Neuronal stem cell (in vitro differentiated cells): ENCODE results near the gene STIMATE.

Experiments used
- DNase-seq: peaks from one replicate; pipeline ENCODE4 v3.0.0-alpha.2; 2013; ENCODE audit warnings: low spot score
- H2AFZ ChIP-seq: one replicate; pipeline ENCODE4 v1.6.1; 2013; ENCODE audit warnings: mild to moderate bottlenecking, low read length, inconsistent platforms
- H2AK5ac ChIP-seq: 2 replicates; pipeline ENCODE4 v1.6.1; 2013; ENCODE audit warnings: low read depth, mild to moderate bottlenecking, inconsistent platforms, low read length, moderate library complexity, mixed read lengths
- H2BK120ac ChIP-seq: 2 replicates; pipeline ENCODE4 v1.6.1; 2013; ENCODE audit warnings: low read depth, mild to moderate bottlenecking, inconsistent platforms, low read length, moderate library complexity, mixed read lengths
- H2BK12ac ChIP-seq: one replicate; pipeline ENCODE4 v1.6.1; 2013; ENCODE audit warnings: low read length, inconsistent platforms
- H2BK15ac ChIP-seq: 2 replicates; pipeline ENCODE4 v1.6.1; 2013; ENCODE audit warnings: mild to moderate bottlenecking, low read length, inconsistent platforms, mixed read lengths
- H2BK5ac ChIP-seq: one replicate; pipeline ENCODE4 v1.6.1; 2013; ENCODE audit warnings: inconsistent platforms, mild to moderate bottlenecking, low read length, moderate library complexity
- H3K14ac ChIP-seq: one replicate; pipeline ENCODE4 v1.6.1; 2013; ENCODE audit warnings: low read length, inconsistent platforms
- H3K18ac ChIP-seq: 2 replicates; pipeline ENCODE4 v1.6.1; 2013; ENCODE audit warnings: low read length, inconsistent platforms
- H3K23ac ChIP-seq: 2 replicates; pipeline ENCODE4 v1.6.1; 2013; ENCODE audit warnings: low read depth, mild to moderate bottlenecking, mixed read lengths, low read length, inconsistent platforms; ENCODE audit not compliant: poor library complexity
- H3K27ac ChIP-seq: replicated peaks from 3 replicates; pipeline ENCODE4 v1.5.1; 2013; ENCODE audit warnings: low read length, inconsistent platforms
- H3K27me3 ChIP-seq, 3 experiments: 2 replicates each; pipeline ENCODE4 v1.6.1; 2013; ENCODE audit warnings: low read length in 3 of 3, mild to moderate bottlenecking in 2 of 3, inconsistent platforms in 1 of 3, low read depth in 1 of 3, mixed read lengths in 1 of 3, moderate library complexity in 1 of 3; ENCODE audit not compliant: control insufficient read depth in 3 of 3, insufficient read depth in 3 of 3
- H3K36me3 ChIP-seq, 2 donors: replicated peaks in 1 of 2; 2 replicates each; pipeline ENCODE4 v1.6.1; 2013; ENCODE audit warnings: low read length in 2 of 2; ENCODE audit not compliant: control insufficient read depth in 2 of 2, insufficient read depth in 2 of 2
- H3K4ac ChIP-seq: 2 replicates; pipeline ENCODE4 v1.6.1; 2013; ENCODE audit warnings: inconsistent platforms, mild to moderate bottlenecking, low read length, moderate library complexity
- H3K4me1 ChIP-seq, 2 donors: 1 replicate in 1 of 2; 2 replicates in 1 of 2; pipeline ENCODE4 v1.6.1; 2013; ENCODE audit warnings: low read length in 2 of 2, low read depth in 1 of 2; ENCODE audit not compliant: control insufficient read depth in 2 of 2, insufficient read depth in 1 of 2
- H3K4me2 ChIP-seq: one replicate; pipeline ENCODE4 v1.6.1; 2013; ENCODE audit warnings: mild to moderate bottlenecking, low read length, inconsistent platforms; ENCODE audit not compliant: insufficient read depth, poor library complexity, severe bottlenecking
- H3K4me3 ChIP-seq, 2 donors: 2 replicates each; pipeline ENCODE4 v1.5.1; 2013; ENCODE audit warnings: low read length in 2 of 2, mild to moderate bottlenecking in 2 of 2, inconsistent platforms in 1 of 2, moderate library complexity in 1 of 2
- H3K79me1 ChIP-seq: one replicate; pipeline ENCODE4 v1.6.1; 2013; ENCODE audit warnings: low read depth, mild to moderate bottlenecking, inconsistent platforms, low read length, moderate library complexity
- H3K9ac ChIP-seq: one replicate; pipeline ENCODE4 v1.6.1; 2013; ENCODE audit warnings: mild to moderate bottlenecking, low read depth, low read length, inconsistent platforms; ENCODE audit not compliant: poor library complexity
- H3K9me3 ChIP-seq, 2 donors: replicated peaks in 1 of 2; 2 replicates each; pipeline versions ENCODE3 to v1.6.1; 2013; ENCODE audit warnings: low read length in 2 of 2, mild to moderate bottlenecking in 2 of 2, inconsistent platforms in 1 of 2, low read depth in 1 of 2, mixed read lengths in 1 of 2, moderate library complexity in 1 of 2; ENCODE audit not compliant: control insufficient read depth in 2 of 2, insufficient read depth in 1 of 2
- H4K8ac ChIP-seq: one replicate; pipeline ENCODE4 v1.6.1; 2013; ENCODE audit warnings: low read depth, mild to moderate bottlenecking, inconsistent platforms, low read length, moderate library complexity
- H4K91ac ChIP-seq: one replicate; pipeline ENCODE4 v1.6.1; 2013; ENCODE audit warnings: low read length, low read depth, mild to moderate bottlenecking, inconsistent platforms; ENCODE audit not compliant: poor library complexity
- WGBS, 2 donors: extraction: QIAGEN DNeasy Blood & Tissue Kit; methylation state at CpG; one replicate each; pipeline ENCODE4 v1.1.7; 2013; ENCODE audit warnings: missing lambda C conversion rate in 2 of 2, mixed read lengths in 1 of 2; ENCODE audit not compliant: insufficient read length in 2 of 2, insufficient replicate concordance in 1 of 2; ENCODE audit errors: extremely low coverage in 2 of 2; 5-methylcytosine and 5-hydroxymethylcytosine counted together

Gene STIMATE

GRCh38 chr3:52827866-52828376, 69.4 kb downstream of the STIMATE start:
- H3K23ac ChIP-seq, result no peak overlapping the region
- H2BK15ac ChIP-seq, result no peak overlapping the region
- H3K4me1 ChIP-seq, result peaks cover 0 to 5% of the 10 kb centered on the region in 2 donors
- no peak overlapping the region for H2BK120ac ChIP-seq
- no peaks in the 10 kb centered on the region for H3K36me3 ChIP-seq
- H2BK12ac ChIP-seq, result no peak overlapping the region
- H3K14ac ChIP-seq, result no peak overlapping the region
- H3K18ac ChIP-seq, result peak overlapping the region; percentile 85
- peak overlapping the region; percentile 82 for H4K91ac ChIP-seq
- no peaks in the 10 kb centered on the region for H3K79me1 ChIP-seq
- no peak overlapping the region for H3K4me3 ChIP-seq
- no CpG with 5 or more reads among the region's 10 CpGs for WGBS, 2 donors
- H3K4ac ChIP-seq, result no peak overlapping the region
- H3K4me2 ChIP-seq, result no peak overlapping the region
- no peak overlapping the region for H3K27ac ChIP-seq
- peak overlapping the region; percentile 35 for H2AFZ ChIP-seq
- no peak overlapping the region for H2BK5ac ChIP-seq
- no peak overlapping the region for H4K8ac ChIP-seq
- H3K9ac ChIP-seq, result no peak overlapping the region
- peak overlapping the region; percentile 36 for H2AK5ac ChIP-seq
- no peaks in the 10 kb centered on the region for H3K9me3 ChIP-seq
- no peaks in the 10 kb centered on the region for H3K27me3 ChIP-seq
- DNase-seq, result no peak

DNA sequence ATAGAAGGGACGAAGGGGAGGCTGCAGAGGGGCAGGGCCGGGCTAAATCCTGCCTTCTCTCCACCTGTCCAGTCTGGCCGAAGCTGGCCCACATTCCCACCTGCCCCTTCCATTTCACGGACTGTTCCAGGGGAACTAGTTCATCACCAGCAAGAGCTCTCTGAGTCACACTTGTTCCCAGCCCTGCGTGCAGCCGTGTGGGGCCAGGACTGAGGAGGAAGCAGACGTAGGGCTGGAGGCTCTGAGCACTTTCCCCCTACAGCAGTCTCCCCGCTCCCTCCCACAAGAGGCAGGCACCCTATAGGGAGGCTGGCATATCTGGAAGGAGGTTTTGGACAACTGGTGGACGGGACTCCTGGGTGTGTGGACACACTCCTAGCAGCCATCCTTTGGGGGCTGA, 69.9 kb downstream of the STIMATE start:
- no peak overlapping the region for H2BK12ac ChIP-seq
- H3K14ac ChIP-seq, result no peak overlapping the region
- H3K18ac ChIP-seq, result no peak overlapping the region
- peak overlapping the region; percentile 36 for H2AK5ac ChIP-seq
- no peak overlapping the region for H2BK120ac ChIP-seq
- no peak for DNase-seq
- H2BK5ac ChIP-seq, result no peak overlapping the region
- no peak overlapping the region for H3K27ac ChIP-seq
- no peak overlapping the region for H4K91ac ChIP-seq
- no peaks in the 10 kb centered on the region for H3K9me3 ChIP-seq
- no peaks in the 10 kb centered on the region for H3K36me3 ChIP-seq
- H3K4me2 ChIP-seq, result no peak overlapping the region
- H3K9ac ChIP-seq, result no peak overlapping the region
- H3K23ac ChIP-seq, result no peak overlapping the region
- no peak overlapping the region for H3K4me3 ChIP-seq
- H3K27me3 ChIP-seq, result no peaks in the 10 kb centered on the region
- no peak overlapping the region for H3K4ac ChIP-seq
- H3K79me1 ChIP-seq, result no peaks in the 10 kb centered on the region
- peaks cover 0 to 1% of the 10 kb centered on the region in 2 donors for H3K4me1 ChIP-seq
- WGBS, 2 donors, result no CpG with 5 or more reads among the region's 9 CpGs
- H2AFZ ChIP-seq, result peak overlapping the region; percentile 35
- H2BK15ac ChIP-seq, result no peak overlapping the region
- H4K8ac ChIP-seq, result no peak overlapping the region

- H3K4ac ChIP-seq, result no peak overlapping the region
- H4K8ac ChIP-seq, result no peak overlapping the region
- H3K18ac ChIP-seq, result no peak overlapping the region
- no peak overlapping the region for H3K4me3 ChIP-seq
- no peak overlapping the region for H2BK5ac ChIP-seq
- no peak for DNase-seq
- H4K91ac ChIP-seq, result no peak overlapping the region
- no peak overlapping the region for H3K27ac ChIP-seq
- H3K4me1 ChIP-seq, result peaks cover 0 to 8% of the 10 kb centered on the region in 2 donors
- no peaks in the 10 kb centered on the region for H3K27me3 ChIP-seq
- WGBS, 2 donors, result no CpG with 5 or more reads among the region's 10 CpGs
- H2BK15ac ChIP-seq, result no peak overlapping the region
- no peaks in the 10 kb centered on the region for H3K79me1 ChIP-seq
- no peaks in the 10 kb centered on the region for H3K9me3 ChIP-seq
- H2AK5ac ChIP-seq, result no peak overlapping the region
- peak overlapping the region; percentile 83 for H3K14ac ChIP-seq
- H3K23ac ChIP-seq, result peak overlapping the region; percentile 35
- H2AFZ ChIP-seq, result no peak overlapping the region
- H3K9ac ChIP-seq, result no peak overlapping the region
- no peak overlapping the region for H3K4me2 ChIP-seq
- peak overlapping the region; percentile 48 for H2BK12ac ChIP-seq
- H2BK120ac ChIP-seq, result no peak overlapping the region
- no peaks in the 10 kb centered on the region for H3K36me3 ChIP-seq
Measured at GRCh38 chr3:52824037-52824436, 73.3 kb downstream of the STIMATE start.

DNA sequence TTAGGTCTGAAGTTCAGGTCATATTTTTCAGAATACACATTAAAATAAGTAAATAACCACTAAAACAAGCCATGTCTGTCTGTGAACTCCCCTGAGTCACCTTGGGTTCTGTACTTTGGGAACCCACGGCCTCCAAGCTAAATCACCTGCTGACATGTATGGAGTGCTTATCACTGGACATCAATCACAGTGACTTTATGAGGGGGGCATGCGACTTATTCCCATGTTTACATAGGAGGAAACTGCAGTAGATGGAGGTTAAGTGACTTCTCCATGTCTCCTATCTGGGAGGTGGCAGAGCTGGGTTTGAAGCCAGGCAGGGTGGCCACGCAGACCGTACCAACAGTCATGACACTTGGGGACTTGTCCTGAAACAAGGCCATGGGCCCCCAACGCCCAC, 75.0 kb downstream of the STIMATE start:
- no peak overlapping the region for H2AK5ac ChIP-seq
- DNase-seq, result no peak
- H2BK12ac ChIP-seq, result no peak overlapping the region
- no peak overlapping the region for H3K4me2 ChIP-seq
- no peak overlapping the region for H3K18ac ChIP-seq
- H3K4me1 ChIP-seq, result peaks cover 0 to 10% of the 10 kb centered on the region in 2 donors
- no peaks in the 10 kb centered on the region for H3K36me3 ChIP-seq
- WGBS, 2 donors, result no CpG with 5 or more reads among the region's 5 CpGs
- H3K23ac ChIP-seq, result no peak overlapping the region
- no peak overlapping the region for H2BK120ac ChIP-seq
- H3K79me1 ChIP-seq, result no peaks in the 10 kb centered on the region
- H3K27ac ChIP-seq, result no peak overlapping the region
- no peak overlapping the region for H4K91ac ChIP-seq
- no peak overlapping the region for H4K8ac ChIP-seq
- H3K9ac ChIP-seq, result no peak overlapping the region
- no peak overlapping the region for H2BK5ac ChIP-seq
- H3K4me3 ChIP-seq, result no peak overlapping the region
- H2BK15ac ChIP-seq, result no peak overlapping the region
- H3K9me3 ChIP-seq, result no peaks in the 10 kb centered on the region
- no peak overlapping the region for H3K4ac ChIP-seq
- H3K14ac ChIP-seq, result no peak overlapping the region
- H2AFZ ChIP-seq, result no peak overlapping the region
- no peaks in the 10 kb centered on the region for H3K27me3 ChIP-seq
